ENCODE data around the gene NFAM1.

Gene NFAM1

GRCh38 chr22:42384506-42384905 lies 47.7 kb downstream of the NFAM1 start:
- Histone ChIP-seq H3K4me1 (ENCODE audit: control insufficient read depth, insufficient read depth, low read length) (no peaks in the 10 kb centered on the region), H3K9me3 (ENCODE audit: control insufficient read depth, insufficient read depth, low read length) (no peaks in the 10 kb centered on the region), H3K36me3 (ENCODE audit: control insufficient read depth, insufficient read depth, low read length) (no peaks in the 10 kb centered on the region), H3K4me3 (ENCODE audit: low read depth, low read length) (no peak overlapping the region), H3K27me3 (ENCODE audit: control insufficient read depth, insufficient read depth, low read length) (no peaks in the 10 kb centered on the region), H3K9ac (ENCODE audit: low read depth, low read length) (no peak overlapping the region)

GRCh38 chr22:42383851-42384417 lies 48.3 kb downstream of the NFAM1 start:
- no peaks in the 10 kb centered on the region for H3K9me3 ChIP-seq (ENCODE audit: control insufficient read depth, insufficient read depth, low read length)
- H3K36me3 ChIP-seq (ENCODE audit: control insufficient read depth, insufficient read depth, low read length): no peaks in the 10 kb centered on the region
- H3K4me3 ChIP-seq (ENCODE audit: low read depth, low read length): no peak overlapping the region
- H3K9ac ChIP-seq (ENCODE audit: low read depth, low read length): no peak overlapping the region
- no peaks in the 10 kb centered on the region for H3K27me3 ChIP-seq (ENCODE audit: control insufficient read depth, insufficient read depth, low read length)
- H3K4me1 ChIP-seq (ENCODE audit: control insufficient read depth, insufficient read depth, low read length): no peaks in the 10 kb centered on the region

- Histone ChIP-seq H3K9me3 (ENCODE audit: control insufficient read depth, insufficient read depth, low read length) (no peaks in the 10 kb centered on the region), H3K4me3 (ENCODE audit: low read depth, low read length) (no peak overlapping the region), H3K9ac (ENCODE audit: low read depth, low read length) (no peak overlapping the region)
These were observed 48.9 kb downstream of the NFAM1 start for GRCh38 chr22:42383287-42383686.

DNA sequence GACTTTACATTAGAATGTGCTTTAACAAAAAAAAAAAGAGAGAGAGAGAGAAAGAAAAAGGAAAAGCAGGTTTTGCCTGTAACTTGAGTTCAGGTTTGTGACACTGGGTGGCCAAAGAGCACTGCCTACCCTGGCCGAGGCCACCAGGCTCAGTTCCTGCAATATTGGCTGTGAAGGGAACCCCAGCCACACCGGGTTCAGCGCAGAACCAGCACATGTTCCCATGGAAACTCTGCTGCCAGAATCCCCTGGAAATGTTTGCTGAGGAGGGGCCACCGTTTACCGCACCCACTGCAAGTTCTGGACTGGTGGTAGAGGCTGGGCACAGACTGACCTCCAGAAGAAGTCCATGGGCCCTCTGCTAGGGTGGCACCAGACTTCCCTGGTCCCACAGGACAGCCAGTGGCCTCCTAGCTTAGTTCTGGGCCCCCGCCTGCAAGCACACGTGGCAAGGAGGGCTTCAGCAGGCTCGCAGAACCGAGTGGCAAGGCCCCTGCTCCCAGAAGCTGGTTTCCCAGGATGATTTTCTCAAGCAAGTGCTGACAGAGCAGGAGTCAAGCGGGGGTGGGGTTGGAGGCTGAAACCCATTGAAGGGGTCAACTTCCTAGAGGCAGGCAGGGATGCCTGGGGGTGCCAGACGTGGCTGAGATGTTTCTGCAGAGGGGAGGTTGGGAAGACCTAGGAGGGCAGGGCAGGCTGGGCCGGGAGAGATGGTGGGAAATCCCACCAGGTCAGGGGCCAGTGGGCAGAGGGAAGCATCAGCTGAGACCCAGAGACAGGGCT lies 51.2 kb downstream of the NFAM1 start:
- no peak overlapping the region for H3K9ac ChIP-seq (ENCODE audit: low read depth, low read length)
- H3K4me1 ChIP-seq (ENCODE audit: control insufficient read depth, insufficient read depth, low read length): no peaks in the 10 kb centered on the region
- H3K9me3 ChIP-seq (ENCODE audit: control insufficient read depth, insufficient read depth, low read length): no peaks in the 10 kb centered on the region
- H3K4me3 ChIP-seq (ENCODE audit: low read depth, low read length): no peak overlapping the region
- H3K36me3 ChIP-seq (ENCODE audit: control insufficient read depth, insufficient read depth, low read length): no peaks in the 10 kb centered on the region
- H3K27me3 ChIP-seq (ENCODE audit: control insufficient read depth, insufficient read depth, low read length): no peaks in the 10 kb centered on the region

More at GRCh38 chr22:42383287-42383686, 48.9 kb downstream of the NFAM1 start:
- no peaks in the 10 kb centered on the region for H3K36me3 ChIP-seq (ENCODE audit: control insufficient read depth, insufficient read depth, low read length)
- no peaks in the 10 kb centered on the region for H3K27me3 ChIP-seq (ENCODE audit: control insufficient read depth, insufficient read depth, low read length)
- H3K4me1 ChIP-seq (ENCODE audit: control insufficient read depth, insufficient read depth, low read length): no peaks in the 10 kb centered on the region

DNA sequence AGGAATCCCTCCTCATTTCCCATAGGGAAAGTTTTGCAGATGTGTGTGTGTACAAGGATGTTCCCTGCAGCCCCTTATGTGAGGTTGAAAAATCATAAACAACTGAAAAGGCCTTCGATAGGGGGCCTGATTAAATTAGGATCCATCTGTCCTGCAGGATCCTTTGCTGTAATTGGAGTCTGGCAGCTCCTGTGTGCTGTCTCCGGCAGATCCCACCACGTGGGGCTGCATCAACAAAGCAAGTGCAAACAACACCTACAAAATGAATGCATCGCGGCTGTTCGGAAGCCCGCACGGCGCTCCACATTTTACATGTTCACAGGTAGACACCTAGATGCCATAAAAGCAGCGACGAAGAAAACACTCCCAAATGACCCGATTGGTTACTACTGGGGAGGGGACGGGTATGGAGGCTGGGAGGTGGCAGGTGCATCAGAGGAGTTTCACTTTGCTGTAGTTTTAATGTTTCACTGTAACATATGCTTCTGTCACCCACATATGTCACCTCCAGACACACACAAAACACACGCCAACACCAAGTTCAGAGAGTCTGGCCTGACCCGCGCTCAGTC lies 52.2 kb downstream of the NFAM1 start:
- Histone ChIP-seq H3K36me3 (ENCODE audit: control insufficient read depth, insufficient read depth, low read length) (no peaks in the 10 kb centered on the region), H3K27me3 (ENCODE audit: control insufficient read depth, insufficient read depth, low read length) (no peaks in the 10 kb centered on the region), H3K4me3 (ENCODE audit: low read depth, low read length) (no peak overlapping the region), H3K9ac (ENCODE audit: low read depth, low read length) (no peak overlapping the region), H3K4me1 (ENCODE audit: control insufficient read depth, insufficient read depth, low read length) (peaks cover 2% of the 10 kb centered on the region), H3K9me3 (ENCODE audit: control insufficient read depth, insufficient read depth, low read length) (no peaks in the 10 kb centered on the region)

DNA sequence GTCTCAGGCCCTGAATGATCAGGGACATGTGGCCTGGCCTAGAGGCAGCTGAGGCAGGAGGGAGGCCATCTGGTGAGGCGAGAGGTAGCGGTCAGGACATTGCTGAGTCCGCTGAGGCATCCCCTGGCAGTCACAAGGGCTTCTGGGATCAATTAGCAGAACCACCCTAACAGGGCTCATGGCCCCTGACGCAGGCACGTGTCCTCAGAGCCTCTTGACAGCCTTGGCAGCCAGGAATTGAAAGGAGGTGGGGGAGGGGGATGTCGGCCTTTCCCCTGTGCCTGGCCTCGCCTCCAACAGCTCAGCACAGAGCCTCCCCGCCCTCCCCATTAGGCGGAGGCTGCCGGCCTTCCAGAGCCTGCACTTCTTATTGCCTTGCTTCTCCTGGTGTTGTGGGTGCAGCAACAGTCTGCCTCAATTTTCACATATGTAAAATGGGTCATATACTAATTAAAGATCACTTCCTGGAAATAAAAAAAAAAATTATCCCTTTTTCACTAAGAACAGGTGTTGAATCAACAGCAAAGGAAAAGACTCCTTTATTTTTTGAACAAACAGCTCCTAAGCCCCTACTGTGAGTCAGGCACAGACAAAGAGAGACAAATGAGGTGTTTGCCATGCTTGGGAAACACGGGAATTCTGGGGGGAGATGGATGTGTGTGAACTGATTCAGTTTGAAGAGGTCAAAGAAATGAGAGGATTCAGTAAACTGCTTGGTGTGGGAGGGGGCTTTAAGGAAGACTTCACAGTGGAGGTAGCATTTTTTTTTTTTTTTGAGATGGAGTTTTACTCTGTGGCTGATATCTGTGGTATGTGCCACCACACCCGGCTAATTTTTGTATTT lies 55.3 kb downstream of the NFAM1 start:
- peaks cover 2% of the 10 kb centered on the region for H3K4me1 ChIP-seq (ENCODE audit: control insufficient read depth, insufficient read depth, low read length)
- no peak overlapping the region for H3K9ac ChIP-seq (ENCODE audit: low read depth, low read length)
- no peak overlapping the region for H3K4me3 ChIP-seq (ENCODE audit: low read depth, low read length)
- H3K36me3 ChIP-seq (ENCODE audit: control insufficient read depth, insufficient read depth, low read length): no peaks in the 10 kb centered on the region
- no peaks in the 10 kb centered on the region for H3K9me3 ChIP-seq (ENCODE audit: control insufficient read depth, insufficient read depth, low read length)
- H3K27me3 ChIP-seq (ENCODE audit: control insufficient read depth, insufficient read depth, low read length): no peaks in the 10 kb centered on the region

GRCh38 chr22:42375982-42376381 lies 56.2 kb downstream of the NFAM1 start:
- H3K27me3 ChIP-seq (ENCODE audit: control insufficient read depth, insufficient read depth, low read length): no peaks in the 10 kb centered on the region
- no peak overlapping the region for H3K9ac ChIP-seq (ENCODE audit: low read depth, low read length)
- no peaks in the 10 kb centered on the region for H3K9me3 ChIP-seq (ENCODE audit: control insufficient read depth, insufficient read depth, low read length)

DNA sequence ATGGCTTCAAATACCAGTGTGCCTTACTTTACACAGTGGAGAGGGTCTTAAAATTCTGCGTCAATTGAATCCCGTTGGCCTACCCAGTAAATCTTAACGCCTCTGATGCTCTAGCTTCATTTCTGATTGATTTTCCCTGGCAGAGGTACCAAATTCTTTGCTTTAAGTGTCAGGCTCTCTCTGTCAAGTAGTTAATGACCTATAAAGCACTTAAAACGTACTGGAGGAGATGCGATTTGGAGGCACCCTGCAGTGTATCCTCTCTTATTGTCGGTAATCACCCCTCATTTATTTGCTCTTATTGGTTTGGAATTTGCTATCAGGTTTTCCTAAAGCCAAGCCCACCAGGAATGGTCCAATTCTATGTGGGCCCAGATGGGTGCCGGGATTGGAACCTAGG lies 59.2 kb downstream of the NFAM1 start:
- Histone ChIP-seq H3K36me3 (ENCODE audit: control insufficient read depth, insufficient read depth, low read length) (no peaks in the 10 kb centered on the region), H3K9me3 (ENCODE audit: control insufficient read depth, insufficient read depth, low read length) (no peaks in the 10 kb centered on the region), H3K27me3 (ENCODE audit: control insufficient read depth, insufficient read depth, low read length) (no peaks in the 10 kb centered on the region)

More at GRCh38 chr22:42375982-42376381, 56.2 kb downstream of the NFAM1 start:
- no peak overlapping the region for H3K4me3 ChIP-seq (ENCODE audit: low read depth, low read length)
- no peaks in the 10 kb centered on the region for H3K36me3 ChIP-seq (ENCODE audit: control insufficient read depth, insufficient read depth, low read length)
- H3K4me1 ChIP-seq (ENCODE audit: control insufficient read depth, insufficient read depth, low read length): peaks cover 6% of the 10 kb centered on the region

GRCh38 chr22:42371501-42371900 lies 60.7 kb downstream of the NFAM1 start:
- Histone ChIP-seq H3K4me3 (ENCODE audit: low read depth, low read length) (no peak overlapping the region), H3K27me3 (ENCODE audit: control insufficient read depth, insufficient read depth, low read length) (peaks cover 9% of the 10 kb centered on the region), H3K4me1 (ENCODE audit: control insufficient read depth, insufficient read depth, low read length) (peaks cover 17% of the 10 kb centered on the region), H3K36me3 (ENCODE audit: control insufficient read depth, insufficient read depth, low read length) (peaks cover 3% of the 10 kb centered on the region), H3K9ac (ENCODE audit: low read depth, low read length) (no peak overlapping the region), H3K9me3 (ENCODE audit: control insufficient read depth, insufficient read depth, low read length) (no peaks in the 10 kb centered on the region)

More for the DNA sequence above, 59.2 kb downstream of the NFAM1 start:
- Histone ChIP-seq H3K4me1 (ENCODE audit: control insufficient read depth, insufficient read depth, low read length) (peaks cover 6% of the 10 kb centered on the region), H3K9ac (ENCODE audit: low read depth, low read length) (no peak overlapping the region), H3K4me3 (ENCODE audit: low read depth, low read length) (no peak overlapping the region)

- no peak overlapping the region for H3K9ac ChIP-seq (ENCODE audit: low read depth, low read length)
- peaks cover 3% of the 10 kb centered on the region for H3K36me3 ChIP-seq (ENCODE audit: control insufficient read depth, insufficient read depth, low read length)
- no peak overlapping the region for H3K4me3 ChIP-seq (ENCODE audit: low read depth, low read length)
- peaks cover 9% of the 10 kb centered on the region for H3K27me3 ChIP-seq (ENCODE audit: control insufficient read depth, insufficient read depth, low read length)
- H3K9me3 ChIP-seq (ENCODE audit: control insufficient read depth, insufficient read depth, low read length): no peaks in the 10 kb centered on the region
- peaks cover 17% of the 10 kb centered on the region for H3K4me1 ChIP-seq (ENCODE audit: control insufficient read depth, insufficient read depth, low read length)
These were observed 61.1 kb downstream of the NFAM1 start for GRCh38 chr22:42371099-42371498.

DNA sequence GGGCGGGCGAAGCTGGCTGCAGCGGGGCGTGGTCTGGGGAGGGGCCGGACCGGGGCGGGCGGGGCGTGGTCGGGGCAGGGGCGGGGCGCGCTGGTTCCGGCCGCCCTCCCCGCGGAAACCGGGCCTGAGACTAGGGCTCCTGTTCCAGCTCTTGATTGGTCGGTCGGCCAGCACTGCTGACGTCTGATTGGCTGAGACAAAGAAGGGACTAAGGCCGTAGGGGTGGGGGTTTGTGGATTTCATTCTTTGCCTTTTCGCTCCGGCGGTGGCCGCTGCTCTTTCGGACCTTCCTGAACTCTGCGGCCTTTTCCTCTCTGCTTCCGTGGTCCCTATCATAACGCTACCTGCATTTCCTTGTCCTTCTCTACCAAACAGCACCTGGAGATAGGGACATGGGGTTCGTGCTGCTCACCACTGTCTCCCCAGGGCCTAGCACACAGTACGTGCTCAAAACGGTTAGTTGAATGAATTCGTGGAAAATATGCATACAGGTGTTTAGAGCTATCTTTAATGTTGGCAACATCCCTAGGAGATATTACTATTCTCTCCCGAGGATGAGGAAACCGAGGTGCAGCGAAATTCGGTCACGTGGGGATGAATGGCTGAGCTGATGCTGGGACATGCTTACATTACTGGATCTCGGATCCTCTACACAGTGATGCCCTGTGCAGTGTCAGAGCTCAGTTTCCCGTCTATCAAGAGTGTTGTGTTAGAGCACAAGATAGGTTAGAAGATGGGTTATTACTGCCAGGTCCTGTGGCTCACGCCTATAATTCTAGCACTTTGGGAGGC lies 62.8 kb downstream of the NFAM1 start:
- Histone ChIP-seq H3K9me3 (ENCODE audit: control insufficient read depth, insufficient read depth, low read length) (no peaks in the 10 kb centered on the region), H3K4me3 (ENCODE audit: low read depth, low read length) (peak overlapping the region; percentile 89), H3K27me3 (ENCODE audit: control insufficient read depth, insufficient read depth, low read length) (peaks cover 9% of the 10 kb centered on the region), H3K36me3 (ENCODE audit: control insufficient read depth, insufficient read depth, low read length) (peaks cover 3% of the 10 kb centered on the region), H3K4me1 (ENCODE audit: control insufficient read depth, insufficient read depth, low read length) (peaks cover 28% of the 10 kb centered on the region), H3K9ac (ENCODE audit: low read depth, low read length) (peak overlapping the region; percentile 62)
